ENCODE measurements around the gene ARAP1. TPM values are rescaled to one million over a fixed set of nuclear protein-coding genes. Genes with fewer than 3 reads are reported as not detected.

Gene ARAP1
- total RNA-seq, 1 experiment from 2014 or later, result 73.6 TPM

DNA sequence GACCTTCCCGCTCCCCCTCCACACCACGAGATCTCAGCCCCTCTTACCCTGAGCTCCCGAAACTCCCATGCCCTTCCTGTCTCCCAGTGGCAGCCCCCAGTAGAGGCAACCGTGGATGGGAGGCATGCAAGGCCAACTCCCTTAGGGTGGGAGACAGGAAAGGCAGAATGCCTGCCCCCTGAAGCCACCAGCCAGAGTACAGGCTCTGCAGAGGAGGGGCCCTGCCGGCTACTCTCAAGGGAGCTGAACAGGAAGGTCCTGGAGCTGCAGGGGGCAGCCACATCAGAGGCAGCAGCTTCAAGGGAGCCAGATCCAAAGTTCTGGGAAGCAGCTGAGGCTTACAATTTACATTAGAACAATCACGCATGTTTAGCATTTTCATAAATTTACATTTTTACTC, 116.3 kb downstream of the ARAP1 start:
- Histone ChIP-seq H3K4me1 (ENCODE audit: control insufficient read depth, insufficient read depth, low read length) (no peaks in the 10 kb centered on the region), H3K9me3 (ENCODE audit: control insufficient read depth, insufficient read depth, low read depth, low read length) (no peaks in the 10 kb centered on the region), H3K36me3 (ENCODE audit: control insufficient read depth, insufficient read depth, low read length) (no peaks in the 10 kb centered on the region), H3K27ac (ENCODE audit: low read length) (no peak overlapping the region), H3K27me3 (ENCODE audit: control insufficient read depth, insufficient read depth, low read length) (peaks cover 3% of the 10 kb centered on the region), H3K4me3 (ENCODE audit: low read depth in 2 of 2, low read length in 2 of 2) (no peak overlapping the region)
- TF ChIP-seq REST (IDR thresholded peaks at IDR 0.05; ENCODE audit: insufficient read depth in 1 of 2, low read depth in 2 of 2, low read length in 1 of 2) (no peak), POLR2AphosphoS5 (IDR thresholded peaks at IDR 0.05; ENCODE audit: low read depth, low read length) (no peak), CTCF (IDR thresholded peaks at IDR 0.05) (no peak), TCF7L2 (IDR thresholded peaks at IDR 0.05; ENCODE audit: low read depth, low read length) (no peak), SIN3A (IDR thresholded peaks at IDR 0.05; ENCODE audit: borderline replicate concordance, insufficient read depth, low read depth, low read length) (no peak)
- ChIA-PET CTCF (no interaction called here), POLR2A (interaction anchor here (0.6 kb wide), 1 partner anchor 8 kb away, joined by 3 read pairs; no protein-coding TSS in a partner anchor)
- in situ Hi-C loops (cut with HindIII; ENCODE audit: low pct_unique_long_range_greater_than_20kb, low sequenced_read_pairs), result no loop called here
- BruUV-seq (replicated peaks), result no TSS peak
- intact Hi-C loops (cut with micrococcal nuclease; ENCODE audit: unreplicated experiment), result no loop called here
- DNase-seq (ENCODE audit: low read depth, low spot score), result no peak
- ATAC-seq, result no peak

DNA sequence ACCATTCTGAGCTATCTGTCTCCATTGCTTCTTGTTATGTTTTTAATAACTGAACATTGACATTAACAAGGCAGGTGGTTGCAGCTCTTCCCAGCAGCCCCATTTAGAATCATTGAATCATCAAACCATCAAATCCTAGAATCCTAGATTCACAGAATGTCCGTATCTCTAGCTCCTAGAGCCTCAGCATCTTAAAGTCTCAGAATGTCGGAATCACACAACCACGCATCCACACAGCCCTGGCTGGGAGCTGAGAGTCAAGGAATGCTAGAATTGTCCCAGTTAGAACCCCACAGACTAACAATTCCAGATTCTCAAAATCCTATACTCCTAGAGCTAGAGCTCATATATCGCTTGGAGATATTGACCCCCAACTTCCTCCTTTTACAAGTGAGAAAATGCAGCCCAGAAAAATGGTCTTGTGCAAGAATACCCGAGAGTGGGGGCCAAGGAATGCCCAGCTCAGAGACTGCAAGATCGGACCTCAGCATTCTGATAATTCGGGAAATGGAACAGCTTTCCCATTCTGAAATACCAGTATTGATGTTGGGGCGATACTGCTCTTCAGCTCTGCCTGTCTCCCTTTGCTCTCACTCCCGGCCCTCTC, 116.8 kb downstream of the ARAP1 start:
- ChIA-PET POLR2A (interaction anchor here (0.6 kb wide), 1 partner anchor 8 kb away, joined by 3 read pairs; no protein-coding TSS in a partner anchor), CTCF (no interaction called here)
- no TSS peak for BruUV-seq (replicated peaks)
- Histone ChIP-seq H3K27me3 (ENCODE audit: control insufficient read depth, insufficient read depth, low read length) (no peaks in the 10 kb centered on the region; the same call in 1 of the 2 replicates), H3K9me3 (ENCODE audit: control insufficient read depth, insufficient read depth, low read depth, low read length) (no peaks in the 10 kb centered on the region), H3K4me3 (ENCODE audit: low read depth in 2 of 2, low read length in 2 of 2) (no peak overlapping the region), H3K36me3 (ENCODE audit: control insufficient read depth, insufficient read depth, low read length) (no peaks in the 10 kb centered on the region), H3K4me1 (ENCODE audit: control insufficient read depth, insufficient read depth, low read length) (no peaks in the 10 kb centered on the region), H3K27ac (ENCODE audit: low read length) (no peak overlapping the region)
- ATAC-seq (no peak), DNase-seq (ENCODE audit: low read depth, low spot score) (no peak)
- intact Hi-C loops (cut with micrococcal nuclease; ENCODE audit: unreplicated experiment), result no loop called here
- in situ Hi-C loops (cut with HindIII; ENCODE audit: low pct_unique_long_range_greater_than_20kb, low sequenced_read_pairs), result no loop called here
- TF ChIP-seq CTCF (IDR thresholded peaks at IDR 0.05) (no peak), POLR2AphosphoS5 (IDR thresholded peaks at IDR 0.05; ENCODE audit: low read depth, low read length) (no peak), TCF7L2 (IDR thresholded peaks at IDR 0.05; ENCODE audit: low read depth, low read length) (no peak)

Small RNA genes lying within 50 kb of the gene (microRNA-seq; reads per million reads assigned to microRNA genes)
- not detected for gene MIR4692 (ENCODE audit: unreplicated experiment)

Other genes starting within 250 kb of the ARAP1 start
- gene PDE2A, start 78.0 kb downstream of the ARAP1 start, total RNA-seq (2021; ENCODE audit: unreplicated experiment), result 0.74 TPM
- gene STARD10, start 41.6 kb upstream of the ARAP1 start, total RNA-seq (2021; ENCODE audit: unreplicated experiment), result 32.1 TPM
- 14.6 TPM for gene ATG16L2, start 62.0 kb upstream of the ARAP1 start, total RNA-seq (2021; ENCODE audit: unreplicated experiment)

Data from Panc1 (cell line).